Panc1 (cell line): ENCODE measurements around the gene PRKAG2. TPM values are rescaled to one million over a fixed set of nuclear protein-coding genes. Genes with fewer than 3 reads are reported as not detected.

Source experiments
- ATAC-seq: fragments of 200-7000 bp; cut with Tn5 transposase; 2 replicates; pipeline ENCODE4 v1.9.1; 2020; ENCODE audit warnings: mild to moderate bottlenecking, moderate library complexity
- BruUV-seq: library from RNA; stranded (reverse); fragments of 400-500 nt; replicated peaks from 2 replicates; lab custom pipeline; 2021; lab: Mats Ljungman, UMichigan
- CTCF ChIA-PET: fragments of 300-600 bp; sonication (Branson Sonifier 250); formaldehyde crosslinking; loops from one replicate; lab custom pipeline; 2022; ENCODE audit warnings: antibody characterized with exemption; lab: Charles Lee
- POLR2A ChIA-PET: fragments of 300-600 bp; sonication (Branson Sonifier 250); formaldehyde crosslinking; loops from one replicate; lab custom pipeline; 2022; ENCODE audit warnings: antibody characterized with exemption; lab: Charles Lee
- DNase-seq: peaks from one replicate; pipeline ENCODE4 v3.0.0-alpha.2; 2010; ENCODE audit warnings: low read depth, low spot score
- H3K27ac ChIP-seq: 2 replicates; pipeline ENCODE4 v1.5.1; 2011; ENCODE audit warnings: mild to moderate bottlenecking, low read length, inconsistent platforms
- H3K27me3 ChIP-seq: fragments of 200-500 bp; sonication (Bioruptor generic); 2 replicates; pipeline ENCODE4 v1.6.0; 2014; ENCODE audit warnings: low read length, inconsistent platforms; ENCODE audit not compliant: control insufficient read depth, insufficient read depth
- H3K36me3 ChIP-seq: fragments of 200-500 bp; sonication (Bioruptor generic); 2 replicates; pipeline ENCODE4 v1.5.1; 2014; ENCODE audit warnings: inconsistent platforms, mild to moderate bottlenecking, low read length, moderate library complexity; ENCODE audit not compliant: control insufficient read depth, insufficient read depth
- H3K4me1 ChIP-seq: 2 replicates; pipeline ENCODE4 v1.5.1; 2011; ENCODE audit warnings: inconsistent platforms, mild to moderate bottlenecking, low read length, moderate library complexity; ENCODE audit not compliant: control insufficient read depth, insufficient read depth
- H3K4me3 ChIP-seq, 2 experiments: 2 replicates each; pipeline ENCODE4 v1.5.1; 2011 to 2012; ENCODE audit warnings: low read depth in 2 of 2, low read length in 2 of 2, mild to moderate bottlenecking in 2 of 2, inconsistent platforms in 1 of 2, moderate library complexity in 1 of 2
- H3K9me3 ChIP-seq: fragments of 200-500 bp; sonication (Bioruptor generic); 2 replicates; pipeline ENCODE4 v1.5.1; 2014; ENCODE audit warnings: low read depth, mild to moderate bottlenecking, inconsistent platforms, low read length, moderate library complexity; ENCODE audit not compliant: control insufficient read depth, insufficient read depth
- CTCF ChIP-seq: fragments of 450-650 bp; IDR thresholded peaks from 2 replicates; pipeline ENCODE4 v1.5.1; 2017; ENCODE audit warnings: mild to moderate bottlenecking
- POLR2AphosphoS5 ChIP-seq: IDR thresholded peaks from 2 replicates; pipeline ENCODE4 v1.6.1; 2012; ENCODE audit warnings: mild to moderate bottlenecking, low read depth, low read length, moderate library complexity
- REST ChIP-seq, 2 experiments: IDR thresholded peaks; 2 replicates each; pipeline ENCODE4 v1.6.1; 2011 to 2012; ENCODE audit warnings: low read depth in 2 of 2, control low read depth in 1 of 2, low read length in 1 of 2, mild to moderate bottlenecking in 1 of 2, moderate library complexity in 1 of 2; ENCODE audit not compliant: insufficient read depth in 1 of 2
- SIN3A ChIP-seq: IDR thresholded peaks from 2 replicates; pipeline ENCODE4 v1.6.1; 2012; ENCODE audit warnings: low read depth, mild to moderate bottlenecking, low read length, moderate library complexity, borderline replicate concordance; ENCODE audit not compliant: insufficient read depth
- TCF7L2 ChIP-seq: IDR thresholded peaks from 2 replicates; pipeline ENCODE4 v1.6.1; 2011; ENCODE audit warnings: mild to moderate bottlenecking, low read depth, low read length, inconsistent platforms
- in situ Hi-C: cut with HindIII; loops from 2 replicates; pipeline ENCODE4 v1.10.0; 2016; ENCODE audit warnings: low sequenced_read_pairs, low pct_unique_long_range_greater_than_20kb
- intact Hi-C: fragments of 100-400 bp; cut with micrococcal nuclease; formaldehyde crosslinking; loops from one replicate; pipeline ENCODE4 v1.10.0; 2022; ENCODE audit not compliant: unreplicated experiment
- total RNA-seq: library from RNA; stranded (reverse); gene quantifications from one replicate; pipeline ENCODE4 v1.2.1, GENCODE V29; 2021; ENCODE audit not compliant: unreplicated experiment

The PRKAG2 gene
- total RNA-seq, 1 experiment from 2014 or later: 71.6 TPM

GRCh38 chr7:151787348-151787747, 89.6 kb downstream of the PRKAG2 start:
- no peak for ATAC-seq
- no peak overlapping the region for H3K4me3 ChIP-seq
- in situ Hi-C loops: no loop called here
- ChIA-PET CTCF (no interaction called here), POLR2A (no interaction called here)
- H3K4me1 ChIP-seq: no peaks in the 10 kb centered on the region
- no peaks in the 10 kb centered on the region for H3K36me3 ChIP-seq
- no peaks in the 10 kb centered on the region for H3K9me3 ChIP-seq
- no peaks in the 10 kb centered on the region for H3K27me3 ChIP-seq
- no peak overlapping the region for H3K27ac ChIP-seq
- BruUV-seq: no TSS peak
- intact Hi-C loops: loop anchor here (10.0 kb wide), 1 partner anchor 87 kb away; the partner anchor contains the start of gene PRKAG2
- DNase-seq: no peak
- TF ChIP-seq TCF7L2 (no peak), CTCF (no peak), SIN3A (no peak), POLR2AphosphoS5 (no peak), REST (IDR thresholded peaks at IDR 0.05; ENCODE audit: insufficient read depth in 1 of 2, low read depth in 2 of 2, low read length in 1 of 2) (no peak)

- H3K9me3 ChIP-seq: no peaks in the 10 kb centered on the region
- in situ Hi-C loops: no loop called here
- no TSS peak for BruUV-seq
- no peak overlapping the region for H3K27ac ChIP-seq
- ATAC-seq (no peak), DNase-seq (no peak)
- intact Hi-C loops: loop anchor here (10.0 kb wide), 1 partner anchor 88 kb away; the partner anchor contains the start of gene PRKAG2
- POLR2A ChIA-PET: no interaction called here
- H3K4me3 ChIP-seq: no peak overlapping the region
- CTCF ChIA-PET: no interaction called here
- H3K36me3 ChIP-seq: no peaks in the 10 kb centered on the region
- TF ChIP-seq REST (IDR thresholded peaks at IDR 0.05; ENCODE audit: insufficient read depth in 1 of 2, low read depth in 2 of 2, low read length in 1 of 2): no peak
- TF ChIP-seq TCF7L2: no peak
- TF ChIP-seq POLR2AphosphoS5: no peak
- TF ChIP-seq SIN3A: no peak
- no peak for TF ChIP-seq CTCF
- H3K4me1 ChIP-seq: no peaks in the 10 kb centered on the region
- H3K27me3 ChIP-seq: no peaks in the 10 kb centered on the region
These were observed 90.0 kb downstream of the PRKAG2 start for GRCh38 chr7:151786936-151787335.
